ENCODE results near the gene MIER1.

The MIER1 gene

DNA sequence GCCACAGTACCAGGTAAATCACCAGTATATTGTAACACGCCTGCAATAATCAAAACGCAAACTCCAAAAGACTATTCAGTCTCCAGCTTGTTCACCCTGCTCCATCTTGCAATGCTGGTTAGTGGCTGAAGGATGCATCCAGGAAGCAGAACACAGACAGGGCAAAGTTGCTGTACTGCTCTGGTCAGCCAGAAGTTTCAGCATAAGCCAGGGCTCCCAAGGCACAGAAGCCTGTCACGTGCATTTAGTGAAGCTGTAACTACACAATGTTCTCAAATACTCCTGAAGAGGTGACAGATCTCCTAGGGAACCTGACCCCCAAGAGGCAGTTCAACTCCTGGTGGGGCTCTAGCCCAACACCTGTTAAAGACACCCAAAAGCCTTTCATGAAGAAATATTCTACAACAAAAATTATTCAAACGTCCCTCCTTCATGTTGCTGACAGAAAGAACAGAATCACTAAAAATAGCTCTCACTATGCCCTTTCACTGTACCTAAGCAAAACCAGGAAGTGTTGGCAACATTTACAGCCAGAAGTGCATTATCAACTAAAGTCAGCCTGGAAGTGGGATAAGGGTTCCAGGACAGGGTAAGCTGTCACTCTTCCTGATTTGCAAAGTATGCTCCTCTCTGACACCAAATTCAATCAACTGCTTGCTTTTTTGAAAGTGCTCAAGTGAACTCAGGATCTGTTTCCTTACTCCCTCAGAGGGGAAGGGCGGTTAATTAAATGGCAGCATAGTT, 77.1 kb downstream of the MIER1 start:
- Mint-ChIP-seq H3K36me3 (ENCODE audit: low read depth) (peaks cover 47% of the 10 kb centered on the region), H3K27me3 (ENCODE audit: low read depth) (no peaks in the 10 kb centered on the region), H3K9me3 (no peaks in the 10 kb centered on the region), H3K4me3 (no peak overlapping the region), H3K27ac (peak overlapping the region; percentile 13 to 83 (median 40)), H3K4me1 (no peaks in the 10 kb centered on the region)
- TF ChIP-seq, protein P1, sequence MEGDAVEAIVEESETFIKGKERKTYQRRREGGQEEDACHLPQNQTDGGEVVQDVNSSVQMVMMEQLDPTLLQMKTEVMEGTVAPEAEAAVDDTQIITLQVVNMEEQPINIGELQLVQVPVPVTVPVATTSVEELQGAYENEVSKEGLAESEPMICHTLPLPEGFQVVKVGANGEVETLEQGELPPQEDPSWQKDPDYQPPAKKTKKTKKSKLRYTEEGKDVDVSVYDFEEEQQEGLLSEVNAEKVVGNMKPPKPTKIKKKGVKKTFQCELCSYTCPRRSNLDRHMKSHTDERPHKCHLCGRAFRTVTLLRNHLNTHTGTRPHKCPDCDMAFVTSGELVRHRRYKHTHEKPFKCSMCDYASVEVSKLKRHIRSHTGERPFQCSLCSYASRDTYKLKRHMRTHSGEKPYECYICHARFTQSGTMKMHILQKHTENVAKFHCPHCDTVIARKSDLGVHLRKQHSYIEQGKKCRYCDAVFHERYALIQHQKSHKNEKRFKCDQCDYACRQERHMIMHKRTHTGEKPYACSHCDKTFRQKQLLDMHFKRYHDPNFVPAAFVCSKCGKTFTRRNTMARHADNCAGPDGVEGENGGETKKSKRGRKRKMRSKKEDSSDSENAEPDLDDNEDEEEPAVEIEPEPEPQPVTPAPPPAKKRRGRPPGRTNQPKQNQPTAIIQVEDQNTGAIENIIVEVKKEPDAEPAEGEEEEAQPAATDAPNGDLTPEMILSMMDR (IDR thresholded peaks at IDR 0.05; ENCODE audit: unreplicated experiment in 3 of 3) = no peak

- TF ChIP-seq, protein P1 (IDR thresholded peaks at IDR 0.05; ENCODE audit: unreplicated experiment in 3 of 3) = no peak
- H3K9me3 Mint-ChIP-seq = no peaks in the 10 kb centered on the region
- no peaks in the 10 kb centered on the region for H3K4me1 Mint-ChIP-seq
- no peaks in the 10 kb centered on the region for H3K27me3 Mint-ChIP-seq (ENCODE audit: low read depth)
- no peak overlapping the region for H3K4me3 Mint-ChIP-seq
- H3K27ac Mint-ChIP-seq = peak overlapping the region; percentile 15 to 82 (median 72)
- peaks cover 57% of the 10 kb centered on the region for H3K36me3 Mint-ChIP-seq (ENCODE audit: low read depth)
These were observed 79.4 kb downstream of the MIER1 start for GRCh38 chr1:67004176-67004575.

- no peak overlapping the region for H3K4me3 Mint-ChIP-seq
- H3K9me3 Mint-ChIP-seq = no peaks in the 10 kb centered on the region
- H3K4me1 Mint-ChIP-seq = no peaks in the 10 kb centered on the region
- no peak overlapping the region for H3K27ac Mint-ChIP-seq
- TF ChIP-seq, protein P1 (IDR thresholded peaks at IDR 0.05; ENCODE audit: unreplicated experiment in 3 of 3) = no peak
- peaks cover 63% of the 10 kb centered on the region for H3K36me3 Mint-ChIP-seq (ENCODE audit: low read depth)
- no peaks in the 10 kb centered on the region for H3K27me3 Mint-ChIP-seq (ENCODE audit: low read depth)
These were observed 80.3 kb downstream of the MIER1 start for GRCh38 chr1:67005068-67005467.

- Mint-ChIP-seq H3K4me3 (no peak overlapping the region), H3K27ac (no peak overlapping the region), H3K36me3 (ENCODE audit: low read depth) (peaks cover 80% of the 10 kb centered on the region), H3K27me3 (ENCODE audit: low read depth) (no peaks in the 10 kb centered on the region), H3K9me3 (no peaks in the 10 kb centered on the region), H3K4me1 (no peaks in the 10 kb centered on the region)
- TF ChIP-seq, protein P1 (IDR thresholded peaks at IDR 0.05; ENCODE audit: unreplicated experiment in 3 of 3) = no peak
These were observed 85.0 kb downstream of the MIER1 start for GRCh38 chr1:67009792-67010191.

GRCh38 chr1:67013573-67013972, 88.8 kb downstream of the MIER1 start:
- H3K9me3 Mint-ChIP-seq = no peaks in the 10 kb centered on the region
- H3K27me3 Mint-ChIP-seq (ENCODE audit: low read depth) = no peaks in the 10 kb centered on the region
- no peaks in the 10 kb centered on the region for H3K4me1 Mint-ChIP-seq
- H3K4me3 Mint-ChIP-seq = no peak overlapping the region
- TF ChIP-seq, protein P1 (IDR thresholded peaks at IDR 0.05; ENCODE audit: unreplicated experiment in 3 of 3) = no peak
- peaks cover 59% of the 10 kb centered on the region for H3K36me3 Mint-ChIP-seq (ENCODE audit: low read depth)
- H3K27ac Mint-ChIP-seq = no peak overlapping the region

GRCh38 chr1:67018574-67018973, 93.8 kb downstream of the MIER1 start:
- Mint-ChIP-seq H3K9me3 (no peaks in the 10 kb centered on the region), H3K4me1 (peaks cover 22% of the 10 kb centered on the region), H3K27ac (peak overlapping the region; percentile 77 to 89 (median 79)), H3K4me3 (no peak overlapping the region), H3K27me3 (ENCODE audit: low read depth) (no peaks in the 10 kb centered on the region), H3K36me3 (ENCODE audit: low read depth) (peaks cover 45% of the 10 kb centered on the region)
- TF ChIP-seq, protein P1 (IDR thresholded peaks at IDR 0.05; ENCODE audit: unreplicated experiment in 3 of 3) = no peak
